ENCODE results near the gene C16orf87. TPM values are rescaled to one million over a fixed set of nuclear protein-coding genes. Genes with fewer than 3 reads are reported as not detected.

C16orf87 gene
- total RNA-seq, 4 donors from 2014 or later = 5.1 to 13.3 (median 6.2) TPM

- WGBS, 2 donors = 81 to 83% methylated on average over 5 of the region's 5 CpGs
- TF ChIP-seq POLR2A (IDR thresholded peaks at IDR 0.05) = no peak
- peak in 1 of 6 experiments; percentile 41 for TF ChIP-seq CTCF (IDR thresholded peaks at IDR 0.05)
- Histone ChIP-seq H3K27ac (no peak overlapping the region), H3K4me3 (replicated peaks in 1 of 3) (no peak overlapping the region), H3K4me1 (no peaks in the 10 kb centered on the region), H3K27me3 (no peaks in the 10 kb centered on the region), H3K36me3 (no peaks in the 10 kb centered on the region), H3K9me3 (no peaks in the 10 kb centered on the region)
- no peak for DNase-seq
- intact Hi-C loops (cut with DNase I) = no loop called here
These were observed 29.4 kb downstream of the C16orf87 start for GRCh38 chr16:46801428-46802049.

GRCh38 chr16:46800494-46800893 is 30.5 kb downstream of the C16orf87 start:
- H3K9me3 ChIP-seq = no peaks in the 10 kb centered on the region
- TF ChIP-seq CTCF (IDR thresholded peaks at IDR 0.05) (no peak), POLR2A (IDR thresholded peaks at IDR 0.05) (no peak)
- DNase-seq = no peak
- H3K4me1 ChIP-seq = no peaks in the 10 kb centered on the region
- WGBS, 2 donors = 91 to 96% methylated on average over 1 of the region's 1 CpG
- H3K27me3 ChIP-seq = no peaks in the 10 kb centered on the region
- H3K27ac ChIP-seq = no peak overlapping the region
- H3K4me3 ChIP-seq (replicated peaks in 1 of 3) = no peak overlapping the region
- intact Hi-C loops (cut with DNase I) = no loop called here
- no peaks in the 10 kb centered on the region for H3K36me3 ChIP-seq

- TF ChIP-seq POLR2A (IDR thresholded peaks at IDR 0.05) (no peak), CTCF (IDR thresholded peaks at IDR 0.05) (no peak)
- 96 to 97% methylated on average over 4 of the region's 4 CpGs for WGBS, 2 donors
- no peaks in the 10 kb centered on the region for H3K9me3 ChIP-seq
These were observed 33.5 kb downstream of the C16orf87 start for GRCh38 chr16:46797501-46797900.

GRCh38 chr16:46796764-46797269 is 34.2 kb downstream of the C16orf87 start:
- intact Hi-C loops (cut with DNase I) = no loop called here
- H3K4me3 ChIP-seq (replicated peaks in 1 of 3) = no peak overlapping the region
- H3K4me1 ChIP-seq = no peaks in the 10 kb centered on the region
- H3K27me3 ChIP-seq = no peaks in the 10 kb centered on the region
- no peak overlapping the region for H3K27ac ChIP-seq
- no peak for TF ChIP-seq CTCF (IDR thresholded peaks at IDR 0.05)
- TF ChIP-seq POLR2A (IDR thresholded peaks at IDR 0.05) = no peak
- DNase-seq = no peak
- WGBS, 2 donors = 96 to 97% methylated on average over 1 of the region's 1 CpG
- H3K36me3 ChIP-seq = no peaks in the 10 kb centered on the region
- no peaks in the 10 kb centered on the region for H3K9me3 ChIP-seq

More at GRCh38 chr16:46797501-46797900, 33.5 kb downstream of the C16orf87 start:
- Histone ChIP-seq H3K4me3 (replicated peaks in 1 of 3) (no peak overlapping the region), H3K36me3 (no peaks in the 10 kb centered on the region), H3K27ac (no peak overlapping the region), H3K27me3 (no peaks in the 10 kb centered on the region), H3K4me1 (no peaks in the 10 kb centered on the region)
- intact Hi-C loops (cut with DNase I) = no loop called here
- no peak for DNase-seq

- TF ChIP-seq CTCF (IDR thresholded peaks at IDR 0.05) (no peak), POLR2A (IDR thresholded peaks at IDR 0.05) (no peak)
- H3K36me3 ChIP-seq = no peaks in the 10 kb centered on the region
- no peaks in the 10 kb centered on the region for H3K9me3 ChIP-seq
- peaks cover 0 to 4% of the 10 kb centered on the region in 2 donors for H3K4me1 ChIP-seq
- H3K27me3 ChIP-seq = no peaks in the 10 kb centered on the region
- H3K27ac ChIP-seq = no peak overlapping the region
- H3K4me3 ChIP-seq (replicated peaks in 1 of 3) = no peak overlapping the region
- WGBS, 2 donors = 93 to 98% methylated on average over 1 of the region's 1 CpG
- intact Hi-C loops (cut with DNase I) = no loop called here
- no peak for DNase-seq
These were observed 37.1 kb downstream of the C16orf87 start for GRCh38 chr16:46793841-46794240.
